Stimulated activated CD4-positive, alpha-beta T cell treated with anti-CD3 and anti-CD28 coated beads, TNF-alpha, amount 100 ng/mL, for 24 hours (primary cell): ENCODE measurements around the gene HLA-DMB.

Experiments used
- DNase-seq, 3 experiments: peaks; one replicate each; pipeline ENCODE4 v3.0.0-alpha.2; 2020; ENCODE audit warnings: low read depth in 3 of 3

The HLA-DMB gene

DNA sequence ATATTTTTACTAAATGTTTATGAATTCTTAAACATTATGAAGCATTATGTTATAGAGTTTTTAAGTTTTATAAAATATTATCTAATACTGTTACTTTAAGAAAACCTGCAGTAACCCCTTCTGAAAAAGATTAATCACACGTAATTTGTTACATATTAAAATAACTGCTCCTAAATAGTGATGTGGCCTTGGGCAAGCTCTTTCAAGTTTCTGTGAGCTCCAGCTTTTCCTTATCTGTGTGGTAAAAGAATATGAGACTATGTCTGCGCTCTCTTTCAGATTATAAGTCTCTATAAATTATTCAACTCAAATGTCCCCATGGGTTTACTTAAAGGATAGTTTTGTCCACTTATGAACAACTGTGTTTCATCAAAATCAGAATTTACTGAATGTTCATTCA is 31.9 kb downstream of the HLA-DMB start:
- DNase-seq = no peak

DNA sequence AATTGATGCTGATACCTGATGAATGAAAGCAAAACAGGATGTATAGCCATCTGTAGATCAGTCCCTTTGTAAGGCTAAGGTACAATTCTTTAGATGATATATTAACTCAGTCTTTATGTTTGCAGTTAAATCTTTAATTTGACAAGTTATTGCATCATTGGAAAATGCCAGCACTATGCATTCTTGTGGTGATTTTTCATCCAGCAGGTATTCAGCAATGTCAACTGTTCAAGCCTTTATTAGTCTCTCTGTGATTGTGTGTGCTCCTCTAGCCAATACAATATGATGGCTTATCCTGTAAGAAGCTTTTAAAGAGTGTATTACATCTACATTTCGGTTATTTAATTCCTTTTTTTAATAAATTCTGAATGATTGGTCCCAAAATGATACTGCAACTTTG is 34.3 kb downstream of the HLA-DMB start:
- DNase-seq = no peak

DNA sequence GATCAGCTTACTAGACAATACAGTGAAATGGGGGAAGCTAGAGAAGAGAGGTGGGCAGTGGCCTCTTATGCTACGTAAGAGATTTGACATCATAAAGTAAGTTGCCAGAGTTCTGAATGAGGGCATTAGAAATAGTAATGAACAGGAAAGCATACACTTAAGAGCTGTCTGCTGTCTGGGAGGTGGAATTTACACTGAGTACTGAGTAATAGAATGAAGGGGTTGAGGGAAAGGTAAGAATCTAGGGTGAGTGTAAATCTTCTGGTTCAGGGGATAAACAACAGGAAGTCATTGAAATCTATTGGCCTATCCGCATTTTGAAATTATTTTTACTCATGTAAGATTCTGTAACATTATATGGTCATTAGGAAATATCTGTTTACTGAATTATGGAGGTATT is 35.8 kb downstream of the HLA-DMB start:
- DNase-seq = no peak

DNA sequence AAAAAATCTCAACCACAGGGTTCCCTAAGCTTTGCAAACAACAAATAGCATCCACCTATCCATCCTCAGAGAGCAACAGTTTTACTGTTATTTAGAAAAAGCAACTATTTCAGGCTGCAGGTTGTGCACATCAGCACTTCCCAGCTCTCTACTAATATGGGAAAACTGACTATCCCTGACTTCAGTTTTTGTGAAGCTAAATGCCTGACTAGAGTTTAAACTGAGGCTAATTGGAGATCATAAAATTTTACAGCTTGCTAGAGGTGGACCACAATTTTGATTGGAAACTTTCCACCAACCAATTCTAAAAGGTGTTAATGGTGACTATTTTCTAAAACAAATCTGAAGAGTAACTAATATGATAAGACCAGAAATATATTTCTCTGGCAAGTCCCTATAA is 36.9 kb downstream of the HLA-DMB start:
- DNase-seq = no peak

- no peak for DNase-seq
These were observed 45.9 kb downstream of the HLA-DMB start for GRCh38 chr6:32895006-32895345.

- DNase-seq = peak; percentile 89 to 95 (median 91)
These were observed 46.5 kb downstream of the HLA-DMB start for GRCh38 chr6:32894085-32895005.

GRCh38 chr6:32890831-32891230 is 50.0 kb downstream of the HLA-DMB start:
- no peak for DNase-seq

DNA sequence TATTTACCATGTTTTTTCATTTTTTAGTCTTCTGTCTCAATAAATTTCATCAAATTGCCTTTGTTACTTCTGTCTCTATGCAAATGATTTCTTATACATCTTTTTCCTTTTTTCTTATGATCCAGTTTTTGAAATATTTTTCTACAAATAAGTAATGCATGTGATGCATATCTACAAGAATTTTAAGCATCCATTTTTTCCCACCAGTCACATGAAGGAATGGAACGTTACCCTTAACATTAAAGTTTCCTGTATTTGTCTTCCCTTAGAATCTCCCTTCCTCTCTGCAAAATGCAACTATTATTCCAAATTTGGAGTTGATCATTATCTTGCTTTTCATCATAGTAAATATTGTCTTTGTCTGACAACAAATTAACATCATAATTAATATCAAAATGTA is 51.3 kb downstream of the HLA-DMB start:
- DNase-seq = no peak

- no peak for DNase-seq
These were observed 52.3 kb downstream of the HLA-DMB start for GRCh38 chr6:32888576-32888975.

GRCh38 chr6:32887616-32888015 is 53.2 kb downstream of the HLA-DMB start:
- DNase-seq = no peak

GRCh38 chr6:32886681-32887383 is 54.0 kb downstream of the HLA-DMB start:
- no peak for DNase-seq

GRCh38 chr6:32885698-32886286 is 55.0 kb downstream of the HLA-DMB start:
- no peak for DNase-seq
